Measurements from ENCODE around the gene PSMB2.

The PSMB2 gene

GRCh38 chr1:35603941-35604340 is 37.4 kb downstream of the PSMB2 start:
- Histone ChIP-seq H3K4ac (ENCODE audit: low read depth, low read length) (peak overlapping the region; percentile 34), H3K9me3 (ENCODE audit: insufficient read depth, low read depth, low read length) (no peaks in the 10 kb centered on the region), H2BK120ac (ENCODE audit: insufficient read depth, low read length, poor library complexity) (peak overlapping the region; percentile 44), H3K18ac (ENCODE audit: low read length) (no peak overlapping the region), H3K4me2 (ENCODE audit: low read length) (no peak overlapping the region), H3K79me2 (ENCODE audit: control insufficient read depth, insufficient read depth, low read length, poor library complexity) (no peaks in the 10 kb centered on the region), H3K27me3 (ENCODE audit: insufficient read depth, low read length) (no peaks in the 10 kb centered on the region), H4K12ac (ENCODE audit: low read depth, low read length) (no peak overlapping the region), H3K79me1 (ENCODE audit: low read length) (peaks cover 19% of the 10 kb centered on the region), H2AK5ac (ENCODE audit: low read length) (no peak overlapping the region), H3K4me3 (ENCODE audit: low read depth, low read length) (no peak overlapping the region), H3K27ac (ENCODE audit: low read depth, low read length) (peak overlapping the region; percentile 93), H4K8ac (ENCODE audit: low read depth, low read length) (peak overlapping the region; percentile 28), H3K36me3 (ENCODE audit: control insufficient read depth in 1 of 2, insufficient read depth in 2 of 2, low read length in 2 of 2) (peaks cover 9 to 19% of the 10 kb centered on the region in 2 experiments), H2BK5ac (ENCODE audit: low read depth, low read length, poor library complexity) (peak overlapping the region; percentile 49), H2BK12ac (ENCODE audit: low read length) (peak overlapping the region; percentile 56), H3K4me1 (ENCODE audit: control insufficient read depth in 1 of 2, insufficient read depth in 2 of 2, low read length in 2 of 2) (peaks cover 25 to 27% of the 10 kb centered on the region in 2 experiments), H3K14ac (ENCODE audit: low read length) (no peak overlapping the region), H4K91ac (ENCODE audit: low read depth, low read length) (peak overlapping the region; percentile 74), H2AFZ (ENCODE audit: insufficient read depth, low read length, poor library complexity) (no peak overlapping the region), H3K9ac (ENCODE audit: low read length) (no peak overlapping the region), H3K23ac (ENCODE audit: low read length) (no peak overlapping the region)
- DNase-seq, result no peak
- WGBS (ENCODE audit: extremely low coverage, insufficient coverage, insufficient read length), result no CpG with 5 or more reads among the region's 4 CpGs

GRCh38 chr1:35603468-35603867 is 37.9 kb downstream of the PSMB2 start:
- H3K79me1 ChIP-seq (ENCODE audit: low read length), result peaks cover 19% of the 10 kb centered on the region
- H2AK5ac ChIP-seq (ENCODE audit: low read length), result no peak overlapping the region
- no peaks in the 10 kb centered on the region for H3K79me2 ChIP-seq (ENCODE audit: control insufficient read depth, insufficient read depth, low read length, poor library complexity)
- peak overlapping the region; percentile 69 for H3K18ac ChIP-seq (ENCODE audit: low read length)
- H3K9me3 ChIP-seq (ENCODE audit: insufficient read depth, low read depth, low read length), result no peaks in the 10 kb centered on the region
- no peak for DNase-seq
- no peak overlapping the region for H3K23ac ChIP-seq (ENCODE audit: low read length)
- H3K4me2 ChIP-seq (ENCODE audit: low read length), result no peak overlapping the region
- peak overlapping the region; percentile 28 for H4K8ac ChIP-seq (ENCODE audit: low read depth, low read length)
- H2BK12ac ChIP-seq (ENCODE audit: low read length), result peak overlapping the region; percentile 56
- no peak overlapping the region for H3K9ac ChIP-seq (ENCODE audit: low read length)
- H2BK5ac ChIP-seq (ENCODE audit: low read depth, low read length, poor library complexity), result peak overlapping the region; percentile 29
- H3K4me3 ChIP-seq (ENCODE audit: low read depth, low read length), result no peak overlapping the region
- no peak overlapping the region for H3K4ac ChIP-seq (ENCODE audit: low read depth, low read length)
- H4K12ac ChIP-seq (ENCODE audit: low read depth, low read length), result no peak overlapping the region
- no peaks in the 10 kb centered on the region for H3K27me3 ChIP-seq (ENCODE audit: insufficient read depth, low read length)
- peak overlapping the region; percentile 68 for H4K91ac ChIP-seq (ENCODE audit: low read depth, low read length)
- peak overlapping the region; percentile 59 for H2BK120ac ChIP-seq (ENCODE audit: insufficient read depth, low read length, poor library complexity)
- no peak overlapping the region for H3K14ac ChIP-seq (ENCODE audit: low read length)
- H3K4me1 ChIP-seq (ENCODE audit: control insufficient read depth in 1 of 2, insufficient read depth in 2 of 2, low read length in 2 of 2), result peaks cover 28 to 31% of the 10 kb centered on the region in 2 experiments
- WGBS (ENCODE audit: extremely low coverage, insufficient coverage, insufficient read length), result no CpG with 5 or more reads among the region's 3 CpGs
- H3K36me3 ChIP-seq (ENCODE audit: control insufficient read depth in 1 of 2, insufficient read depth in 2 of 2, low read length in 2 of 2), result peaks cover 9 to 16% of the 10 kb centered on the region in 2 experiments
- peak overlapping the region; percentile 93 for H3K27ac ChIP-seq (ENCODE audit: low read depth, low read length)
- no peak overlapping the region for H2AFZ ChIP-seq (ENCODE audit: insufficient read depth, low read length, poor library complexity)

GRCh38 chr1:35600593-35600992 is 40.7 kb downstream of the PSMB2 start:
- Histone ChIP-seq H2BK120ac (ENCODE audit: insufficient read depth, low read length, poor library complexity) (no peak overlapping the region), H2BK12ac (ENCODE audit: low read length) (no peak overlapping the region), H3K4me3 (ENCODE audit: low read depth, low read length) (no peak overlapping the region), H3K27me3 (ENCODE audit: insufficient read depth, low read length) (no peaks in the 10 kb centered on the region), H2BK5ac (ENCODE audit: low read depth, low read length, poor library complexity) (no peak overlapping the region), H3K4me1 (ENCODE audit: control insufficient read depth in 1 of 2, insufficient read depth in 2 of 2, low read length in 2 of 2) (peaks cover 34 to 36% of the 10 kb centered on the region in 2 experiments), H4K91ac (ENCODE audit: low read depth, low read length) (no peak overlapping the region), H3K14ac (ENCODE audit: low read length) (no peak overlapping the region), H3K9ac (ENCODE audit: low read length) (no peak overlapping the region), H3K4me2 (ENCODE audit: low read length) (no peak overlapping the region), H3K4ac (ENCODE audit: low read depth, low read length) (no peak overlapping the region), H4K12ac (ENCODE audit: low read depth, low read length) (no peak overlapping the region), H3K79me1 (ENCODE audit: low read length) (peaks cover 17% of the 10 kb centered on the region), H3K9me3 (ENCODE audit: insufficient read depth, low read depth, low read length) (peaks cover 2% of the 10 kb centered on the region), H3K18ac (ENCODE audit: low read length) (no peak overlapping the region), H3K36me3 (ENCODE audit: control insufficient read depth in 1 of 2, insufficient read depth in 2 of 2, low read length in 2 of 2) (peaks cover 12 to 16% of the 10 kb centered on the region in 2 experiments), H3K27ac (ENCODE audit: low read depth, low read length) (peak overlapping the region; percentile 21), H2AK5ac (ENCODE audit: low read length) (no peak overlapping the region), H2AFZ (ENCODE audit: insufficient read depth, low read length, poor library complexity) (no peak overlapping the region), H3K79me2 (ENCODE audit: control insufficient read depth, insufficient read depth, low read length, poor library complexity) (no peaks in the 10 kb centered on the region), H3K23ac (ENCODE audit: low read length) (no peak overlapping the region), H4K8ac (ENCODE audit: low read depth, low read length) (no peak overlapping the region)
- peak; percentile 51 to 80 for DNase-seq
- no CpG with 5 or more reads among the region's 3 CpGs for WGBS (ENCODE audit: extremely low coverage, insufficient coverage, insufficient read length)

- Histone ChIP-seq H2AK5ac (ENCODE audit: low read length) (no peak overlapping the region), H2BK12ac (ENCODE audit: low read length) (no peak overlapping the region), H3K4me2 (ENCODE audit: low read length) (no peak overlapping the region), H3K23ac (ENCODE audit: low read length) (no peak overlapping the region), H2BK5ac (ENCODE audit: low read depth, low read length, poor library complexity) (no peak overlapping the region), H2BK120ac (ENCODE audit: insufficient read depth, low read length, poor library complexity) (no peak overlapping the region), H3K27me3 (ENCODE audit: insufficient read depth, low read length) (no peaks in the 10 kb centered on the region), H3K79me2 (ENCODE audit: control insufficient read depth, insufficient read depth, low read length, poor library complexity) (no peaks in the 10 kb centered on the region), H4K91ac (ENCODE audit: low read depth, low read length) (no peak overlapping the region), H3K27ac (ENCODE audit: low read depth, low read length) (no peak overlapping the region), H3K4me3 (ENCODE audit: low read depth, low read length) (no peak overlapping the region), H3K4ac (ENCODE audit: low read depth, low read length) (no peak overlapping the region), H3K9me3 (ENCODE audit: insufficient read depth, low read depth, low read length) (peaks cover 2% of the 10 kb centered on the region), H3K18ac (ENCODE audit: low read length) (no peak overlapping the region), H4K12ac (ENCODE audit: low read depth, low read length) (no peak overlapping the region), H3K79me1 (ENCODE audit: low read length) (peaks cover 8% of the 10 kb centered on the region), H3K36me3 (ENCODE audit: control insufficient read depth in 1 of 2, insufficient read depth in 2 of 2, low read length in 2 of 2) (peaks cover 14 to 18% of the 10 kb centered on the region in 2 experiments), H4K8ac (ENCODE audit: low read depth, low read length) (no peak overlapping the region), H2AFZ (ENCODE audit: insufficient read depth, low read length, poor library complexity) (no peak overlapping the region), H3K4me1 (ENCODE audit: control insufficient read depth in 1 of 2, insufficient read depth in 2 of 2, low read length in 2 of 2) (peaks cover 25 to 27% of the 10 kb centered on the region in 2 experiments), H3K14ac (ENCODE audit: low read length) (no peak overlapping the region), H3K9ac (ENCODE audit: low read length) (no peak overlapping the region)
- no peak for DNase-seq
- 100% methylated on average over 2 of the region's 3 CpGs for WGBS (ENCODE audit: extremely low coverage, insufficient coverage, insufficient read length)
Observed at GRCh38 chr1:35599411-35599810, 41.9 kb downstream of the PSMB2 start.
